GM12878 (cell line): Measurements from ENCODE around the gene RGL1. TPM values are rescaled to one million over a fixed set of nuclear protein-coding genes. Genes with fewer than 3 reads are reported as not detected.

Source experiments
- ATAC-seq: fragments of 200-7000 bp; cut with Tn5 transposase; 3 replicates; pipeline ENCODE4 v1.9.1; 2020; ENCODE audit warnings: mild to moderate bottlenecking, moderate library complexity
- BruUV-seq: library from RNA; stranded (reverse); fragments of 400-500 nt; replicated peaks from 2 replicates; lab custom pipeline; 2021; lab: Mats Ljungman, UMichigan
- CTCF ChIA-PET: fragments of 300-600 bp; sonication (Branson Sonifier 250); formaldehyde crosslinking; extraction: SDS; loops from one replicate; lab custom pipeline; 2021; ENCODE audit warnings: inconsistent platforms; lab: Yijun Ruan, JAX
- POLR2A ChIA-PET: fragments of 350-600 bp; formaldehyde crosslinking; extraction: SDS; loops from one replicate; lab custom pipeline; 2021; ENCODE audit warnings: inconsistent platforms; lab: Charles Lee
- RAD21 ChIA-PET: fragments of 300-600 bp; sonication (Branson Sonifier 250); formaldehyde crosslinking; loops from one replicate; lab custom pipeline; 2023; ENCODE audit warnings: antibody characterized with exemption; ENCODE audit not compliant: unreplicated experiment; lab: Charles Lee
- SMC1A ChIA-PET: fragments of 300-600 bp; sonication (Branson Sonifier 250); formaldehyde crosslinking; loops from one replicate; lab custom pipeline; 2023; ENCODE audit not compliant: unreplicated experiment, uncharacterized antibody; lab: Charles Lee
- DNase-seq: peaks from one replicate; pipeline ENCODE4 v3.0.0-alpha.2; 2011; ENCODE audit warnings: low read depth, low spot score
- FAIRE-seq: peaks from 3 replicates; lab custom pipeline; 2011; peaks lifted over from hg19 to GRCh38; lab: Jason Lieb, UNC
- H2AFZ ChIP-seq: 2 replicates; pipeline ENCODE4 v1.6.0; 2011; ENCODE audit warnings: low read depth, low read length, control low read depth; ENCODE audit not compliant: control insufficient read depth
- H3K27ac ChIP-seq: 2 replicates; pipeline ENCODE4 v1.5.1; 2011; ENCODE audit warnings: control low read depth; ENCODE audit not compliant: control insufficient read depth, insufficient read depth
- H3K27me3 ChIP-seq, 2 experiments: replicated peaks in 1 of 2; 2 replicates each; pipeline versions ENCODE4 v1.6.0 to v1.6.1; 2011; ENCODE audit warnings: low read length in 1 of 2; ENCODE audit not compliant: control insufficient read depth in 2 of 2, insufficient read depth in 2 of 2
- H3K36me3 ChIP-seq, 2 experiments: 2 replicates each; pipeline ENCODE4 v1.5.1; 2011; ENCODE audit warnings: low read length in 1 of 2; ENCODE audit not compliant: control insufficient read depth in 2 of 2, insufficient read depth in 2 of 2
- H3K4me1 ChIP-seq: 2 replicates; pipeline ENCODE4 v1.6.1; 2011; ENCODE audit warnings: mild to moderate bottlenecking, low read length, moderate library complexity, mixed read lengths; ENCODE audit not compliant: control insufficient read depth, insufficient read depth
- H3K4me2 ChIP-seq: 2 replicates; pipeline ENCODE4 v1.6.0; 2011; ENCODE audit warnings: control low read depth; ENCODE audit not compliant: control insufficient read depth, insufficient read depth
- H3K4me3 ChIP-seq: fragments of 200-600 bp; sonication (generic); 2 replicates; pipeline ENCODE4 v1.5.1; 2016
- H3K79me2 ChIP-seq: 2 replicates; pipeline ENCODE4 v1.6.0; 2011; ENCODE audit warnings: low read length; ENCODE audit not compliant: control insufficient read depth, insufficient read depth
- H3K9ac ChIP-seq: 2 replicates; pipeline ENCODE4 v1.8.0; 2011; ENCODE audit warnings: low read length, control low read depth, mixed read lengths; ENCODE audit not compliant: control insufficient read depth, insufficient read depth
- H3K9me3 ChIP-seq: replicated peaks from 3 replicates; pipeline ENCODE4 v1.5.1; 2011; ENCODE audit warnings: mild to moderate bottlenecking, low read length; ENCODE audit not compliant: control insufficient read depth, insufficient read depth
- H4K20me1 ChIP-seq: 2 replicates; pipeline ENCODE4 v1.6.0; 2011; ENCODE audit not compliant: control insufficient read depth, insufficient read depth
- BACH1 ChIP-seq: fragments of 450-650 bp; IDR thresholded peaks from 2 replicates; pipeline ENCODE4 v1.6.1; 2017; ENCODE audit warnings: mild to moderate bottlenecking, borderline replicate concordance
- CHD2 ChIP-seq: IDR thresholded peaks from 2 replicates; pipeline ENCODE4 v1.6.1; 2011; ENCODE audit warnings: low read depth, low read length, improper control_type of control experiment, borderline replicate concordance
- CREM ChIP-seq: IDR thresholded peaks from 2 replicates; pipeline ENCODE4 v1.6.1; 2014; ENCODE audit warnings: antibody characterized with exemption, low read depth
- IKZF1 ChIP-seq: fragments of 450-650 bp; conservative IDR thresholded peaks from 2 replicates; pipeline ENCODE4 v1.6.1; 2017; ENCODE audit warnings: antibody characterized with exemption, mild to moderate bottlenecking
- KLF5 ChIP-seq: fragments of 450-650 bp; IDR thresholded peaks from 2 replicates; pipeline ENCODE4 v1.6.1; 2014; ENCODE audit warnings: mild to moderate bottlenecking; ENCODE audit not compliant: partially characterized antibody
- MAX ChIP-seq: IDR thresholded peaks from 2 replicates; pipeline ENCODE4 v1.6.1; 2012; ENCODE audit warnings: low read depth, low read length, improper control_type of control experiment
- MTA3 ChIP-seq: IDR thresholded peaks from 2 replicates; pipeline ENCODE4 v1.6.1; 2012; ENCODE audit warnings: low read length, inconsistent platforms, borderline replicate concordance
- MYB ChIP-seq: fragments of 150-350 bp; IDR thresholded peaks from 2 replicates; pipeline ENCODE4 v1.6.1; 2014; ENCODE audit warnings: mild to moderate bottlenecking, low read depth, low read length, borderline replicate concordance
- NFYA ChIP-seq: IDR thresholded peaks from 2 replicates; pipeline ENCODE4 v1.6.1; 2011; ENCODE audit warnings: low read depth, mild to moderate bottlenecking, low read length, improper control_type of control experiment, borderline replicate concordance
- POU2F2 ChIP-seq: IDR thresholded peaks from 3 replicates; pipeline ENCODE4 v1.6.1; 2011; ENCODE audit warnings: low read depth, mild to moderate bottlenecking, low read length, borderline replicate concordance
- SMC3 ChIP-seq: IDR thresholded peaks from 2 replicates; pipeline ENCODE4 v1.6.1; 2011; ENCODE audit warnings: low read length, improper control_type of control experiment, borderline replicate concordance
- SUPT20H ChIP-seq: IDR thresholded peaks from 2 replicates; pipeline ENCODE4 v1.6.1; 2011; ENCODE audit warnings: low read depth, mild to moderate bottlenecking, low read length, moderate library complexity, borderline replicate concordance; ENCODE audit not compliant: control insufficient read depth
- TAF1 ChIP-seq: IDR thresholded peaks from 2 replicates; pipeline ENCODE4 v1.6.1; 2011; ENCODE audit warnings: mild to moderate bottlenecking, low read depth, low read length, borderline replicate concordance
- YBX1 ChIP-seq: fragments of 450-650 bp; IDR thresholded peaks from 2 replicates; pipeline ENCODE4 v1.6.1; 2016; ENCODE audit warnings: antibody characterized with exemption
- ZNF207 ChIP-seq: fragments of 450-650 bp; IDR thresholded peaks from 2 replicates; pipeline ENCODE4 v1.6.1; 2014; ENCODE audit warnings: antibody characterized with exemption, mild to moderate bottlenecking, borderline replicate concordance
- ZNF217 ChIP-seq: fragments of 450-650 bp; IDR thresholded peaks from 2 replicates; pipeline ENCODE4 v1.6.1; 2017; ENCODE audit warnings: antibody characterized with exemption, mild to moderate bottlenecking
- ZNF622 ChIP-seq: fragments of 450-650 bp; IDR thresholded peaks from 2 replicates; pipeline ENCODE4 v1.6.1; 2017; ENCODE audit warnings: mild to moderate bottlenecking, inconsistent platforms
- WGBS: methylation state at CpG from one replicate; pipeline ENCODE4 v1.1.6; 2016; ENCODE audit warnings: low lambda C conversion rate; ENCODE audit not compliant: insufficient replicate concordance, insufficient coverage; ENCODE audit errors: missing lambda C conversion rate; 5-methylcytosine and 5-hydroxymethylcytosine counted together
- in situ Hi-C: fragments of 300-500 bp; cut with MboI; formaldehyde crosslinking; loops from 9 replicates; pipeline ENCODE4 v1.14.3; 2018; ENCODE audit warnings: mixed read lengths
- intact Hi-C: fragments of 100-400 bp; cut with micrococcal nuclease; formaldehyde crosslinking; loops from one replicate; pipeline ENCODE4 v1.14.2; 2022; ENCODE audit not compliant: unreplicated experiment
- polyA plus RNA-seq, 11 experiments: library from polyadenylated mRNA; depleted of rRNA in 4 of 11; unstranded in 6 of 11; stranded (reverse) in 5 of 11; fragments of >200 nt; fragmentation: Nextera tagmentation in 4 of 11; fragmentation: Illumina TruSeq in 1 of 11; extraction: Ambion mirVana in 4 of 11; extraction: Trizol in 1 of 11; gene quantifications; 1 replicate in 1 of 11; 2 replicates in 10 of 11; pipeline versions ENCODE4 v1.2.1 to v1.2.3, GENCODE V29; 2011 to 2016; ENCODE audit warnings: inconsistent platforms in 2 of 11, missing spikeins in 2 of 11, low read depth in 1 of 11
- total RNA-seq, 4 experiments: library from RNA; depleted of rRNA in 3 of 4; stranded (reverse); fragments of >200 nt in 3 of 4; fragmentation: Illumina TruSeq in 1 of 4; extraction: Trizol in 1 of 4; gene quantifications; 2 replicates each; pipeline versions ENCODE4 v1.2.1 to v1.2.3, GENCODE V29; 2013 to 2021
- TF ChIP-seq, protein P1 (sequence below): fragments of 450-650 bp; conservative IDR thresholded peaks from 2 replicates; pipeline ENCODE4 v1.6.1; 2017; ENCODE audit warnings: mild to moderate bottlenecking, moderate library complexity
- TF ChIP-seq, protein P2 (sequence below): fragments of 450-650 bp; IDR thresholded peaks from 2 replicates; pipeline ENCODE4 v1.6.1; 2014; ENCODE audit warnings: mild to moderate bottlenecking

RGL1 gene
- total and polyA plus RNA-seq, 10 of the 15 experiments (the other 5 are each of a cell fraction or from before 2014, with no cell fraction given): 8.1 to 25.0 (median 19.0) TPM

- TF ChIP-seq MAX (no peak), TAF1 (no peak), KLF5 (no peak), MTA3 (no peak)
- TF ChIP-seq, protein P1, sequence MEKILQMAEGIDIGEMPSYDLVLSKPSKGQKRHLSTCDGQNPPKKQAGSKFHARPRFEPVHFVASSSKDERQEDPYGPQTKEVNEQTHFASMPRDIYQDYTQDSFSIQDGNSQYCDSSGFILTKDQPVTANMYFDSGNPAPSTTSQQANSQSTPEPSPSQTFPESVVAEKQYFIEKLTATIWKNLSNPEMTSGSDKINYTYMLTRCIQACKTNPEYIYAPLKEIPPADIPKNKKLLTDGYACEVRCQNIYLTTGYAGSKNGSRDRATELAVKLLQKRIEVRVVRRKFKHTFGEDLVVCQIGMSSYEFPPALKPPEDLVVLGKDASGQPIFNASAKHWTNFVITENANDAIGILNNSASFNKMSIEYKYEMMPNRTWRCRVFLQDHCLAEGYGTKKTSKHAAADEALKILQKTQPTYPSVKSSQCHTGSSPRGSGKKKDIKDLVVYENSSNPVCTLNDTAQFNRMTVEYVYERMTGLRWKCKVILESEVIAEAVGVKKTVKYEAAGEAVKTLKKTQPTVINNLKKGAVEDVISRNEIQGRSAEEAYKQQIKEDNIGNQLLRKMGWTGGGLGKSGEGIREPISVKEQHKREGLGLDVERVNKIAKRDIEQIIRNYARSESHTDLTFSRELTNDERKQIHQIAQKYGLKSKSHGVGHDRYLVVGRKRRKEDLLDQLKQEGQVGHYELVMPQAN: no peak
These were observed 14.1 kb downstream of the RGL1 start (continued) for GRCh38 chr1:183819059-183819458.

- Histone ChIP-seq H3K27me3 (no peaks in the 10 kb centered on the region), H3K9me3 (no peaks in the 10 kb centered on the region), H3K9ac (no peak overlapping the region), H3K4me2 (no peak overlapping the region), H4K20me1 (no peaks in the 10 kb centered on the region), H3K4me3 (no peak overlapping the region), H3K79me2 (peaks cover 77% of the 10 kb centered on the region), H3K36me3 (peaks cover 0 to 3% of the 10 kb centered on the region in 2 experiments; a peak in 1 of 4 replicates), H2AFZ (no peak overlapping the region), H3K27ac (no peak overlapping the region), H3K4me1 (peaks cover 9% of the 10 kb centered on the region)
- no peak for FAIRE-seq
- intact Hi-C loops: no loop called here
- POLR2A ChIA-PET: interaction anchor here (0.6 to 1.5 kb wide), 2 partner anchors 14 to 54 kb away, joined by 3 read pairs; no protein-coding TSS in a partner anchor
- peak; percentile 9; the same call in 1 of the 3 replicates for ATAC-seq
- WGBS: 0% methylated on average over 1 of the region's 1 CpG
- SMC1A ChIA-PET: interaction anchor here (0.8 to 4.1 kb wide), 7 partner anchors 8 to 127 kb away, joined by 3 to 37 read pairs (median 3); no protein-coding TSS in a partner anchor
- RAD21 ChIA-PET: interaction anchor here (1.7 kb wide), 2 partner anchors 24 to 136 kb away, joined by 3 to 4 read pairs; no protein-coding TSS in a partner anchor
- in situ Hi-C loops: no loop called here
- no peak for DNase-seq
- CTCF ChIA-PET: interaction anchor here (0.8 to 2.6 kb wide), 4 partner anchors 9 to 136 kb away, joined by 3 to 10 read pairs (median 3); no protein-coding TSS in a partner anchor
- BruUV-seq: no TSS peak
- TF ChIP-seq SUPT20H (no peak), ZNF217 (no peak), IKZF1 (no peak), NFYA (no peak), ZNF207 (no peak), ZNF622 (no peak), YBX1 (no peak), CHD2 (no peak), BACH1 (no peak), POU2F2 (no peak), CREM (no peak), MYB (no peak), SMC3 (no peak)
- TF ChIP-seq, protein P2, sequence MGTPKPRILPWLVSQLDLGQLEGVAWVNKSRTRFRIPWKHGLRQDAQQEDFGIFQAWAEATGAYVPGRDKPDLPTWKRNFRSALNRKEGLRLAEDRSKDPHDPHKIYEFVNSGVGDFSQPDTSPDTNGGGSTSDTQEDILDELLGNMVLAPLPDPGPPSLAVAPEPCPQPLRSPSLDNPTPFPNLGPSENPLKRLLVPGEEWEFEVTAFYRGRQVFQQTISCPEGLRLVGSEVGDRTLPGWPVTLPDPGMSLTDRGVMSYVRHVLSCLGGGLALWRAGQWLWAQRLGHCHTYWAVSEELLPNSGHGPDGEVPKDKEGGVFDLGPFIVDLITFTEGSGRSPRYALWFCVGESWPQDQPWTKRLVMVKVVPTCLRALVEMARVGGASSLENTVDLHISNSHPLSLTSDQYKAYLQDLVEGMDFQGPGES: no peak
These were observed 16.5 kb downstream of the RGL1 start for GRCh38 chr1:183821309-183821888.
